ENCODE measurements around the gene METTL17.

Gene METTL17

DNA sequence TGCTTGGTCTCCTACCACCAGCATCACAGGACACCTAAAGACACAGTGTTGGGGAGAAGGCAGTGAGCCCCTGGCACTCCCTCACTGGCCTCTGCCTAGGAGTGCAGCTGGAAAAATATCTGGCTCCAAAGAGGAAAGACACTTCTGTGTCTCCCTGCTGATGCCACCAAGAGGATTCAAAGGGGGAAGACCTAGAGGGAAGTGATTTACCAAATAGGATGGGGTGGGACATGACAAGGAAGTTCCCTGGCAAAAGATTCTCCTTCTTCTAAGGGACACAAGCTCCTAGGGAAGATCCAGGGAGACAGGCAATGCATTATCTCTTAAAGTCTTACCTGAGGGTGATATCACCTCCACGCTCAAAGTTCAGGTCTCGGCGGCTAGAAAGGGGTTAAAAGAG is 29.0 kb downstream of the METTL17 start:
- in situ Hi-C loops (cut with MboI; ENCODE audit: low sequenced_read_pairs, unreplicated experiment): loop anchor here (10.0 kb wide), 1 partner anchor 76 kb away; the partner anchor contains the start of gene ZNF219
- DNase-seq (ENCODE audit: low spot score): no peak
- TF ChIP-seq, protein P1, sequence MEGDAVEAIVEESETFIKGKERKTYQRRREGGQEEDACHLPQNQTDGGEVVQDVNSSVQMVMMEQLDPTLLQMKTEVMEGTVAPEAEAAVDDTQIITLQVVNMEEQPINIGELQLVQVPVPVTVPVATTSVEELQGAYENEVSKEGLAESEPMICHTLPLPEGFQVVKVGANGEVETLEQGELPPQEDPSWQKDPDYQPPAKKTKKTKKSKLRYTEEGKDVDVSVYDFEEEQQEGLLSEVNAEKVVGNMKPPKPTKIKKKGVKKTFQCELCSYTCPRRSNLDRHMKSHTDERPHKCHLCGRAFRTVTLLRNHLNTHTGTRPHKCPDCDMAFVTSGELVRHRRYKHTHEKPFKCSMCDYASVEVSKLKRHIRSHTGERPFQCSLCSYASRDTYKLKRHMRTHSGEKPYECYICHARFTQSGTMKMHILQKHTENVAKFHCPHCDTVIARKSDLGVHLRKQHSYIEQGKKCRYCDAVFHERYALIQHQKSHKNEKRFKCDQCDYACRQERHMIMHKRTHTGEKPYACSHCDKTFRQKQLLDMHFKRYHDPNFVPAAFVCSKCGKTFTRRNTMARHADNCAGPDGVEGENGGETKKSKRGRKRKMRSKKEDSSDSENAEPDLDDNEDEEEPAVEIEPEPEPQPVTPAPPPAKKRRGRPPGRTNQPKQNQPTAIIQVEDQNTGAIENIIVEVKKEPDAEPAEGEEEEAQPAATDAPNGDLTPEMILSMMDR (IDR thresholded peaks at IDR 0.05; ENCODE audit: borderline replicate concordance, control extremely low read depth, extremely low read depth, insufficient read depth, missing control alignments): no peak

DNA sequence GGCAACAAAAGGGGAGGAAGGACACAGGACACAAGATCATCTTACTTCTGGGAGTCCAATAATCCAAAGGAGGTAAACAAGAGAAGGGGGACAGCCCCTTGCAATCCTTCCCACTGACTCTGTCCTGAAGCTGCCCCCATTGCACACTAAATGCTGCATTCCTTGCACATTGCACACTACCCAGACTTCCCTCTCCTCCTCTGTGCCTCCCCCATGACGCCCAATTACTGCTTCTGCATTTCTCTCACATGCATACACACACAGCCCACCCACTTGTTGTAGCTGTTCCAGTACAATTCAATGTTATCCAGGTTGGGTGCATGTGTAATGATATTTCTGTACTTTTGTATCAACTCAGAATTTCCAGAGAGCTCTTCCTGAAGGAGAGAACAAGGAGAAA is 29.6 kb downstream of the METTL17 start:
- DNase-seq (ENCODE audit: low spot score): no peak
- in situ Hi-C loops (cut with MboI; ENCODE audit: low sequenced_read_pairs, unreplicated experiment): loop anchor here (10.0 kb wide), 1 partner anchor 75 kb away; the partner anchor contains the start of gene ZNF219
- TF ChIP-seq, protein P1 (IDR thresholded peaks at IDR 0.05; ENCODE audit: borderline replicate concordance, control extremely low read depth, extremely low read depth, insufficient read depth, missing control alignments): no peak

DNA sequence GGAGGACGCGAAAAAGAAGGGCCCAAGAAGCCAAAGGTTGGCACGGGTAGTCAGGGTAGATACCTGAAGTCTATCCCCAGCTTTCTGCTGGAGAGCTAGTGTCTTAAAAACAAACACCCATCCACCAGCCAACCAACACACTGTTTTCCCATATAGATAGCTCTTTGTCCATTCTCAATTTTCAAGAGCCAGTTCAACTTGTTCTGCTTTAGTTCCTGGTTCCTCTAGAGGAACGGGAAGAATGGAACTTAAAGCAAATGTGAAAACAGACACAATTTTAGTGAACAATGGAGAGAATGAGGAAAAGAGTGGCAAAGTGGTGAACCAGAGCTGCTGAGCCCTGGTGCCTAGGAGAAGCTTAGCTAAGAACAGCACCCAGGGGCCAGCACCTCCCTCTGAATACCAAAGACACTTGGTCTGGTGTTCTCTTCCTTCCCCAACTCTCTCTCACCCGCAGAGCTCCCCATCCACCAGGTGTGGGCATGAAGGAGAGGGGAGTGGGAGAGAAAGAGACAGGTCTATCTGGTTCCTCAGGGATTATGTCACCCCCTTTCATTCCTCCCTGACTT is 31.3 kb downstream of the METTL17 start:
- in situ Hi-C loops (cut with MboI; ENCODE audit: low sequenced_read_pairs, unreplicated experiment): no loop called here
- TF ChIP-seq, protein P1 (IDR thresholded peaks at IDR 0.05; ENCODE audit: borderline replicate concordance, control extremely low read depth, extremely low read depth, insufficient read depth, missing control alignments): no peak
- no peak for DNase-seq (ENCODE audit: low spot score)

DNA sequence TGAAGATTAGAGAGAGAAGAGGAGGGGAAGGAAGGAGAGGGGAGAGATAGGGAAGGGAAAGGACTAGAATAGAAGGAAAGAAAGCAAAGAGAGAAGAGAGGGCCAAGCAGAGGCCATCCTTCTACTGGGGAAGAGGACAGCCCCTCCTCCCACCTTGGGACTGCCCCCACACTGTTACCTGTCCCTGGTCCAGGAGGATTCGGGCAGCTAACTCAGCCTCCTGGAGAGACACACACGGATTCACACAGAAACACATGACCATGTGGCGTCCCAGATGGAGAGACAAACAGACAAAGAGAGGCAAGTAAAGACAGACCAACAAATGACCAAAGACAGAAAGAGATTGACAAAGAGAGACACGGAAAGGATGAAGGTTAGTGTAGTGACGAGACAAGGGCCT is 32.9 kb downstream of the METTL17 start:
- TF ChIP-seq, protein P1 (IDR thresholded peaks at IDR 0.05; ENCODE audit: borderline replicate concordance, control extremely low read depth, extremely low read depth, insufficient read depth, missing control alignments): no peak
- no peak for DNase-seq (ENCODE audit: low spot score)
- in situ Hi-C loops (cut with MboI; ENCODE audit: low sequenced_read_pairs, unreplicated experiment): no loop called here

DNA sequence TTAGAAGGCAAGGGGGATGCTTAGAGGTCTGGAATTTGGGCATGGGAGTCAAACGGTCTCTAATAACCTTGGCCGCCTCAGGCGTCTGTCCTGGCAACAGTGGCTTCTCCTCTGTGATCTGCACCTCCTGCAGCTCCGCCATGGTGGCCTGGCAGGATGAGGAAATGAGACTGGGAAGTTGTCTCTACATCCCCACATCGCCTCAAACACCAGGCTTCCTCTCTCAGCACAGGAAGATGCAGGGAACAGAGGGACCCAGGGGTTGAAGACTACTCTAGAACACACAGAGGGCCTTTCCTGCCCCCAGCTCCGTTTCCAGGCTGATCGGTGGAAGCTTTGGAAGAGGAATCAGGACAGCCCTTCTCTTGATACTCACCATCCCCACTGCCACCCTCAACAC is 33.4 kb downstream of the METTL17 start:
- in situ Hi-C loops (cut with MboI; ENCODE audit: low sequenced_read_pairs, unreplicated experiment): no loop called here
- no peak for DNase-seq (ENCODE audit: low spot score)
- TF ChIP-seq, protein P1 (IDR thresholded peaks at IDR 0.05; ENCODE audit: borderline replicate concordance, control extremely low read depth, extremely low read depth, insufficient read depth, missing control alignments): no peak

DNA sequence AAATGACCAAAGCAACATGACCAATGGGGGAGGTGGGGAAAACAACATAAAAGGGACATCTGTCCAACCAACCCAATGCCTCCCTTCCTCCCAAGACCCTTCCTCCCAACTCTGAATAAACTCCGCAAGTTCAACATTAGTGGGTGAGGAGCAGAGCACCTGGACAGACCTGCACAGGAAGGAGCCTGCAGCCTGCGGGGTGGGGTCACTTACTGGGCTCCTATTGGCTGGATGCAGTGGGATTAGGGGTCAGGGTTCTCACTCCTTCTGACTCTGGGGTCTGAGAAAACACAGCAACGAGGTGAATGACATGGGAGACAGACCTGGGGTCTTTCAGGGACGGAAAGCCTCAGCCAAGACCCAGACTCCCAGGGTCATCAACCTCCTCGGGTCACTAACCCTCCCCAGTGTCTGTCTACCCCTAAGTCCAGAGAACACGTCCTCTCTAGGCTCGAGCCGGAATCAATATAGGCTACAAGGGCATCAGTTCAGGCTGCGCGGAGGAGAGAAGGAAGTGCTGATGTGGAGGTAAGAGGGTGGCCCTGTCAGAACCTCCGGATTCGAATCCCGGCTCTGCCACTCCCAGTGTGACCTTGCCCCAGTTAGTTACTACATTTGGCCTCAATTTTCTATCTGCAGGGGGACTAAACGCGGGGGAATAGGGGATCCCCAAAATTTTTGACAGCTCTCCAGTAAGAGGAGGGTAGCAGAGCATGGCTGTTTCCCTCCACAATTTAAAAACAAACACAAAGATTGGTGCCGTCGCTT is 34.2 kb downstream of the METTL17 start:
- in situ Hi-C loops (cut with MboI; ENCODE audit: low sequenced_read_pairs, unreplicated experiment): no loop called here
- no peak for DNase-seq (ENCODE audit: low spot score)
- TF ChIP-seq, protein P1 (IDR thresholded peaks at IDR 0.05; ENCODE audit: borderline replicate concordance, control extremely low read depth, extremely low read depth, insufficient read depth, missing control alignments): no peak

Measured in GM13976 (cell line).